DLD1 (cell line): ENCODE measurements around the gene USP24.
"Not testable (repeated sequence)": the region's sequence is repeated elsewhere in the genome, so short reads cannot be mapped to it uniquely, and the experiment has no call there.

ENCODE experiments used
- in situ Hi-C: cut with HindIII; loops from 2 replicates; pipeline ENCODE4 v1.10.0; 2017; ENCODE audit warnings: low sequenced_read_pairs

USP24 gene

GRCh38 chr1:55233145-55233777 is 18.1 kb upstream of the USP24 start:
- in situ Hi-C loops, result no loop called here

- in situ Hi-C loops, result no loop called here
Measured at GRCh38 chr1:55232448-55233144, 17.4 kb upstream of the USP24 start.

GRCh38 chr1:55231745-55232144 is 16.6 kb upstream of the USP24 start:
- in situ Hi-C loops, result no loop called here

GRCh38 chr1:55230659-55231058 is 15.5 kb upstream of the USP24 start:
- in situ Hi-C loops, result no loop called here

GRCh38 chr1:55229726-55230125 is 14.6 kb upstream of the USP24 start:
- in situ Hi-C loops, result not testable (repeated sequence)

- in situ Hi-C loops, result no loop called here
Measured at GRCh38 chr1:55225228-55225627, 10.1 kb upstream of the USP24 start.

- in situ Hi-C loops, result no loop called here
Measured at GRCh38 chr1:55224729-55225128, 9.6 kb upstream of the USP24 start.

GRCh38 chr1:55222152-55222551 is 7.0 kb upstream of the USP24 start:
- in situ Hi-C loops, result no loop called here

GRCh38 chr1:55217226-55217986 is 2.2 kb upstream of the USP24 start:
- in situ Hi-C loops, result no loop called here

- in situ Hi-C loops, result no loop called here
Measured at GRCh38 chr1:55216096-55216495, 932 bp upstream of the USP24 start.

GRCh38 chr1:55214934-55215193 is 300 bp downstream of the USP24 start:
- in situ Hi-C loops, result no loop called here

- in situ Hi-C loops, result no loop called here
Measured at GRCh38 chr1:55214212-55214933, 791 bp downstream of the USP24 start.

GRCh38 chr1:55213885-55214211 is 1.3 kb downstream of the USP24 start:
- in situ Hi-C loops, result no loop called here

- in situ Hi-C loops, result no loop called here
Measured at GRCh38 chr1:55213151-55213884, 1.8 kb downstream of the USP24 start.

GRCh38 chr1:55212349-55213150 is 2.6 kb downstream of the USP24 start:
- in situ Hi-C loops, result no loop called here

- in situ Hi-C loops, result no loop called here
Measured at GRCh38 chr1:55211863-55212262, 3.3 kb downstream of the USP24 start.

- in situ Hi-C loops, result no loop called here
Measured at GRCh38 chr1:55210990-55211801, 4.0 kb downstream of the USP24 start.

- in situ Hi-C loops, result no loop called here
Measured at GRCh38 chr1:55209247-55209646, 5.9 kb downstream of the USP24 start.

GRCh38 chr1:55206210-55206609 is 9.0 kb downstream of the USP24 start:
- in situ Hi-C loops, result no loop called here
